ENCODE results near the gene DMC1.

GRCh38 chr22:38494498-38494897, 75.5 kb downstream of the DMC1 start:
- TF ChIP-seq POLR2AphosphoS5 (IDR thresholded peaks at IDR 0.05; ENCODE audit: borderline replicate concordance, low read depth, low read length) (no peak), EZH2 (IDR thresholded peaks at IDR 0.05) (no peak), FOXP2 (optimal IDR thresholded peaks at IDR 0.05; ENCODE audit: control extremely low read depth, extremely low read length, insufficient read depth) (no peak)

Measured in SK-N-MC (cell line).